ENCODE measurements around the gene ACYP1.

DNA sequence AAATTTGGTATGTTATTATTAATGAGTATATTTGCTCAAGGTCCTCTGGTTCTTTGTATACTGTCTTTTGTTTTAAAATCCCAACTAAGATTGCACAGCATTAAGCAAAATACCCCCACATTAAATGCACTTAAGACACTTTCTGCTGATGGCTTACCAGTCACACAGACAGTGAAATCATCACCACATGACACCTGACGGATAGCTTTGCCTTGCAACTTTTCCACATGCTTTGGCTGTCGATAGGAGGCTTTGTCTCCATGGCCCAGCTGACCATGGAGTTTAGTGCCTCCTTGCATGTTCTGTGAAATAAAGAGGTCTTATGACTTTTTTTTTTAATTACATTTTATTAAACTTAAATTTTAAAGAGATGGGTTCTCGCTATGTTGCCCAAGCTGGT is 43.4 kb upstream of the ACYP1 start:
- TF ChIP-seq, protein P1, sequence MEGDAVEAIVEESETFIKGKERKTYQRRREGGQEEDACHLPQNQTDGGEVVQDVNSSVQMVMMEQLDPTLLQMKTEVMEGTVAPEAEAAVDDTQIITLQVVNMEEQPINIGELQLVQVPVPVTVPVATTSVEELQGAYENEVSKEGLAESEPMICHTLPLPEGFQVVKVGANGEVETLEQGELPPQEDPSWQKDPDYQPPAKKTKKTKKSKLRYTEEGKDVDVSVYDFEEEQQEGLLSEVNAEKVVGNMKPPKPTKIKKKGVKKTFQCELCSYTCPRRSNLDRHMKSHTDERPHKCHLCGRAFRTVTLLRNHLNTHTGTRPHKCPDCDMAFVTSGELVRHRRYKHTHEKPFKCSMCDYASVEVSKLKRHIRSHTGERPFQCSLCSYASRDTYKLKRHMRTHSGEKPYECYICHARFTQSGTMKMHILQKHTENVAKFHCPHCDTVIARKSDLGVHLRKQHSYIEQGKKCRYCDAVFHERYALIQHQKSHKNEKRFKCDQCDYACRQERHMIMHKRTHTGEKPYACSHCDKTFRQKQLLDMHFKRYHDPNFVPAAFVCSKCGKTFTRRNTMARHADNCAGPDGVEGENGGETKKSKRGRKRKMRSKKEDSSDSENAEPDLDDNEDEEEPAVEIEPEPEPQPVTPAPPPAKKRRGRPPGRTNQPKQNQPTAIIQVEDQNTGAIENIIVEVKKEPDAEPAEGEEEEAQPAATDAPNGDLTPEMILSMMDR (IDR thresholded peaks at IDR 0.05), result no peak
- no peak for TF ChIP-seq NRF1 (IDR thresholded peaks at IDR 0.05; ENCODE audit: low read depth, low read length)
- TF ChIP-seq, protein P2, sequence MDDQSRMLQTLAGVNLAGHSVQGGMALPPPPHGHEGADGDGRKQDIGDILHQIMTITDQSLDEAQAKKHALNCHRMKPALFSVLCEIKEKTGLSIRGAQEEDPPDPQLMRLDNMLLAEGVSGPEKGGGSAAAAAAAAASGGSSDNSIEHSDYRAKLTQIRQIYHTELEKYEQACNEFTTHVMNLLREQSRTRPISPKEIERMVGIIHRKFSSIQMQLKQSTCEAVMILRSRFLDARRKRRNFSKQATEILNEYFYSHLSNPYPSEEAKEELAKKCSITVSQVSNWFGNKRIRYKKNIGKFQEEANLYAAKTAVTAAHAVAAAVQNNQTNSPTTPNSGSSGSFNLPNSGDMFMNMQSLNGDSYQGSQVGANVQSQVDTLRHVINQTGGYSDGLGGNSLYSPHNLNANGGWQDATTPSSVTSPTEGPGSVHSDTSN (IDR thresholded peaks at IDR 0.05), result no peak
- no peak for TF ChIP-seq GABPA (IDR thresholded peaks at IDR 0.05; ENCODE audit: low read depth)
- TF ChIP-seq CHD2 (IDR thresholded peaks at IDR 0.05; ENCODE audit: low read length, partially characterized antibody), result no peak
- no peak for TF ChIP-seq YY1 (IDR thresholded peaks at IDR 0.05; ENCODE audit: low read depth)
- TF ChIP-seq GATA2 (CRISPR knock-in tag; IDR thresholded peaks at IDR 0.05), result no peak
- no peak for TF ChIP-seq EP300 (IDR thresholded peaks at IDR 0.05; ENCODE audit: borderline replicate concordance in 1 of 2, low read depth in 1 of 2, low read length in 1 of 2)
- no peak for TF ChIP-seq NFIC (IDR thresholded peaks at IDR 0.05; ENCODE audit: borderline replicate concordance)

Data from SK-N-SH (cell line).